ENCODE measurements around the gene RIMBP2.

The RIMBP2 gene

GRCh38 chr12:130672089-130672820 lies 43.8 kb downstream of the RIMBP2 start:
- no peaks in the 10 kb centered on the region for H3K4me1 ChIP-seq (ENCODE audit: insufficient read depth, low read length)
- no peak overlapping the region for H3K4me3 ChIP-seq (ENCODE audit: low read depth in 1 of 2, low read length in 2 of 2)
- no peak overlapping the region for H3K27ac ChIP-seq (ENCODE audit: low read depth, low read length)
- H3K9ac ChIP-seq (ENCODE audit: low read length): no peak overlapping the region
- no peaks in the 10 kb centered on the region for H3K27me3 ChIP-seq (ENCODE audit: control insufficient read depth in 1 of 2, insufficient read depth in 2 of 2, low read length in 2 of 2)
- no peaks in the 10 kb centered on the region for H3K36me3 ChIP-seq (ENCODE audit: insufficient read depth, low read length)
- H3K9me3 ChIP-seq (ENCODE audit: low read length): no peaks in the 10 kb centered on the region

- Histone ChIP-seq H3K36me3 (ENCODE audit: insufficient read depth, low read length) (no peaks in the 10 kb centered on the region), H3K9ac (ENCODE audit: low read length) (no peak overlapping the region), H3K9me3 (ENCODE audit: low read length) (no peaks in the 10 kb centered on the region), H3K4me1 (ENCODE audit: insufficient read depth, low read length) (no peaks in the 10 kb centered on the region), H3K27ac (ENCODE audit: low read depth, low read length) (no peak overlapping the region), H3K4me3 (ENCODE audit: low read depth in 1 of 2, low read length in 2 of 2) (no peak overlapping the region), H3K27me3 (ENCODE audit: control insufficient read depth in 1 of 2, insufficient read depth in 2 of 2, low read length in 2 of 2) (no peaks in the 10 kb centered on the region)
These were observed 44.5 kb downstream of the RIMBP2 start for GRCh38 chr12:130671556-130671955.

DNA sequence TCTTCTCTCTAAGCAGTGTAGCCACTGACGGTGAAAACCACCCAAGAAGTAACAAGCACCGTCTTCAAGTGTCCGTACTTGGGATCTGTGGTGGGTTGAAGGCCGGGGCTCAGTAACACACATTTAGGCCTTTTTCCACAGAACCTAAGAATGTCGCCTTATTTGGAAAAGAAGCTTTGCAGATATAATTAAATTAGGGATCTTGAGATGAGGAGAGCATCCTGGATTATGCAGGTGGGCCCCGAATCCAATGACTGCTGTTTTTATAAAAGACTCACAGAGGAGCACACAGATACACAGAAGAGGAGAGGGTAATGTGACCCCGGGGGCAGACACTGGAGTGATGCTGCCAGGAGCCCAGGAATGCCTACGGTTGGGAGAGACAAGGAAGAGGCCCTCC lies 46.3 kb downstream of the RIMBP2 start:
- no peaks in the 10 kb centered on the region for H3K9me3 ChIP-seq (ENCODE audit: low read length)
- no peaks in the 10 kb centered on the region for H3K36me3 ChIP-seq (ENCODE audit: insufficient read depth, low read length)
- H3K4me1 ChIP-seq (ENCODE audit: insufficient read depth, low read length): no peaks in the 10 kb centered on the region
- no peak overlapping the region for H3K4me3 ChIP-seq (ENCODE audit: low read depth in 1 of 2, low read length in 2 of 2)
- no peak overlapping the region for H3K27ac ChIP-seq (ENCODE audit: low read depth, low read length)
- H3K27me3 ChIP-seq (ENCODE audit: control insufficient read depth in 1 of 2, insufficient read depth in 2 of 2, low read length in 2 of 2): no peaks in the 10 kb centered on the region
- no peak overlapping the region for H3K9ac ChIP-seq (ENCODE audit: low read length)

- no peaks in the 10 kb centered on the region for H3K9me3 ChIP-seq (ENCODE audit: low read length)
- no peak overlapping the region for H3K27ac ChIP-seq (ENCODE audit: low read depth, low read length)
- no peaks in the 10 kb centered on the region for H3K27me3 ChIP-seq (ENCODE audit: control insufficient read depth in 1 of 2, insufficient read depth in 2 of 2, low read length in 2 of 2)
- H3K4me3 ChIP-seq (ENCODE audit: low read depth in 1 of 2, low read length in 2 of 2): no peak overlapping the region
- no peaks in the 10 kb centered on the region for H3K36me3 ChIP-seq (ENCODE audit: insufficient read depth, low read length)
- H3K4me1 ChIP-seq (ENCODE audit: insufficient read depth, low read length): no peaks in the 10 kb centered on the region
- no peak overlapping the region for H3K9ac ChIP-seq (ENCODE audit: low read length)
These were observed 46.9 kb downstream of the RIMBP2 start for GRCh38 chr12:130669205-130669557.

GRCh38 chr12:130668286-130669204 lies 47.6 kb downstream of the RIMBP2 start:
- Histone ChIP-seq H3K4me1 (ENCODE audit: insufficient read depth, low read length) (no peaks in the 10 kb centered on the region), H3K9me3 (ENCODE audit: low read length) (no peaks in the 10 kb centered on the region), H3K4me3 (ENCODE audit: low read depth in 1 of 2, low read length in 2 of 2) (no peak overlapping the region), H3K36me3 (ENCODE audit: insufficient read depth, low read length) (no peaks in the 10 kb centered on the region), H3K27me3 (ENCODE audit: control insufficient read depth in 1 of 2, insufficient read depth in 2 of 2, low read length in 2 of 2) (no peaks in the 10 kb centered on the region), H3K27ac (ENCODE audit: low read depth, low read length) (no peak overlapping the region), H3K9ac (ENCODE audit: low read length) (no peak overlapping the region)

- Histone ChIP-seq H3K4me1 (ENCODE audit: insufficient read depth, low read length) (no peaks in the 10 kb centered on the region), H3K9ac (ENCODE audit: low read length) (no peak overlapping the region), H3K27me3 (ENCODE audit: control insufficient read depth in 1 of 2, insufficient read depth in 2 of 2, low read length in 2 of 2) (no peaks in the 10 kb centered on the region), H3K36me3 (ENCODE audit: insufficient read depth, low read length) (no peaks in the 10 kb centered on the region), H3K4me3 (ENCODE audit: low read depth in 1 of 2, low read length in 2 of 2) (no peak overlapping the region), H3K27ac (ENCODE audit: low read depth, low read length) (no peak overlapping the region), H3K9me3 (ENCODE audit: low read length) (no peaks in the 10 kb centered on the region)
These were observed 48.6 kb downstream of the RIMBP2 start for GRCh38 chr12:130667421-130667960.

DNA sequence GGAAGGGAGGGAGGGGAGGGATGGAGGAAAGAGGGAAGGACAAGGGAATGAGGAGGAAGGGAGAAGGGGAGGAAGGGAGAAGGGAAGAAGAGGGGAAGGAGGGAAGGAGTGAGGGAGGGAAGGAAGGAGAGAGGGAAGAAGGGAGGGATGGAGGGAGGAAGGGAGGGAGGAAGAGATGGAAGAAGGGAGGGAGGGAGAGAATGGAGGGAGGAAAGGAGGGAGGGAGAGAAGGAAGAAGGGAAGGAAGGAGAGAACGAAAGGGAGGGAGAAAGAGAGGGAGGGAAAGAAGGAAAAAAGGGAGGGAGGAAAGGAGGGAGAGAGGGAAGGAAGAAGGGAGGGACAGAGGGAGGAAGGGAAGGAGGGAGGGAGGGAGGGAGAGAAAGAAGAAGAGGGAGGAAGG lies 49.5 kb downstream of the RIMBP2 start:
- no peak overlapping the region for H3K4me3 ChIP-seq (ENCODE audit: low read depth in 1 of 2, low read length in 2 of 2)
- no peaks in the 10 kb centered on the region for H3K27me3 ChIP-seq (ENCODE audit: control insufficient read depth in 1 of 2, insufficient read depth in 2 of 2, low read length in 2 of 2)
- H3K9ac ChIP-seq (ENCODE audit: low read length): no peak overlapping the region

GRCh38 chr12:130665753-130666152 lies 50.3 kb downstream of the RIMBP2 start:
- Histone ChIP-seq H3K27ac (ENCODE audit: low read depth, low read length) (no peak overlapping the region), H3K27me3 (ENCODE audit: control insufficient read depth in 1 of 2, insufficient read depth in 2 of 2, low read length in 2 of 2) (no peaks in the 10 kb centered on the region), H3K9ac (ENCODE audit: low read length) (no peak overlapping the region), H3K4me1 (ENCODE audit: insufficient read depth, low read length) (no peaks in the 10 kb centered on the region), H3K4me3 (ENCODE audit: low read depth in 1 of 2, low read length in 2 of 2) (no peak overlapping the region), H3K9me3 (ENCODE audit: low read length) (no peaks in the 10 kb centered on the region), H3K36me3 (ENCODE audit: insufficient read depth, low read length) (no peaks in the 10 kb centered on the region)

More for the DNA sequence above, 49.5 kb downstream of the RIMBP2 start:
- H3K4me1 ChIP-seq (ENCODE audit: insufficient read depth, low read length): no peaks in the 10 kb centered on the region
- H3K9me3 ChIP-seq (ENCODE audit: low read length): no peaks in the 10 kb centered on the region
- H3K36me3 ChIP-seq (ENCODE audit: insufficient read depth, low read length): no peaks in the 10 kb centered on the region
- H3K27ac ChIP-seq (ENCODE audit: low read depth, low read length): no peak overlapping the region

DNA sequence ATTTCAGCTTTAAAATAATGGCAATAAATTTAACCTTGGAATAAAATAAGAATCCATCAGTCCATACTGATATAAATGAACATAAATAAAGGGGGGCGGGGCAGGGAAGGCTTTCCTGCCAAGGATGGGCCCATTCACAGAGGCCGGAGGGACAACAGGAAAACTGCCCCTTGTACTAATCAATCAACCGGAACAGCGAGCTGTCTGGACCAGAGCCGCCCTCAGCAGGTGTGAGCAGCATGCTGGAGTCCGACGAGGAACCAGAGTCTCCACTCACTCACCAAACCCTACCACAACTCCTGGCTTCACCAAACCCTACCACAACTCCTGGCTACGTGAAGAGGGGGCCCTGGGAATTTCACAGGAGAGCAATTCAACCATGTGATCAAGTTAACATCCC lies 51.3 kb downstream of the RIMBP2 start:
- no peaks in the 10 kb centered on the region for H3K4me1 ChIP-seq (ENCODE audit: insufficient read depth, low read length)
- H3K27ac ChIP-seq (ENCODE audit: low read depth, low read length): no peak overlapping the region
- H3K27me3 ChIP-seq (ENCODE audit: control insufficient read depth in 1 of 2, insufficient read depth in 2 of 2, low read length in 2 of 2): no peaks in the 10 kb centered on the region
- no peaks in the 10 kb centered on the region for H3K9me3 ChIP-seq (ENCODE audit: low read length)
- no peaks in the 10 kb centered on the region for H3K36me3 ChIP-seq (ENCODE audit: insufficient read depth, low read length)
- no peak overlapping the region for H3K9ac ChIP-seq (ENCODE audit: low read length)
- H3K4me3 ChIP-seq (ENCODE audit: low read depth in 1 of 2, low read length in 2 of 2): no peak overlapping the region

- no peaks in the 10 kb centered on the region for H3K36me3 ChIP-seq (ENCODE audit: insufficient read depth, low read length)
- H3K9me3 ChIP-seq (ENCODE audit: low read length): no peaks in the 10 kb centered on the region
- H3K27me3 ChIP-seq (ENCODE audit: control insufficient read depth in 1 of 2, insufficient read depth in 2 of 2, low read length in 2 of 2): no peaks in the 10 kb centered on the region
- no peaks in the 10 kb centered on the region for H3K4me1 ChIP-seq (ENCODE audit: insufficient read depth, low read length)
- no peak overlapping the region for H3K27ac ChIP-seq (ENCODE audit: low read depth, low read length)
- no peak overlapping the region for H3K9ac ChIP-seq (ENCODE audit: low read length)
- H3K4me3 ChIP-seq (ENCODE audit: low read depth in 1 of 2, low read length in 2 of 2): no peak overlapping the region
These were observed 51.8 kb downstream of the RIMBP2 start for GRCh38 chr12:130664252-130664651.

DNA sequence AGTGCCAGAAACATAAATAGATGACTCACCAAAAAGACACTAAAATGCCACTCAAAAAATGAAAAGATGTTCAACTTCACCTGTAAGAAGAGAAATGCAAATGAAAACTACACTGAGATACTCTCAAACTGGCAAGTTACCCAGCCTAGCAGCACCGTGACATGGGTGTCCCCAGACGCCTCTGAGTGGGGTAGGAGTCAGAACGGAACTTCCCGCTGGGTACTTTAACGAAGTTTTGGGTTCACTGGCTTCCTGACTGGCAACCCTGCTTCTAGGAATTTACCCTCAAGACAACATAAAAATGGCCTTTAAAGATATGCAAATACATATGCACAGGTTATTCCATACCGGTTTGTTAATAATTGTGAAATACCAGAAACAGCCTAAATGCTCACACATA lies 52.6 kb downstream of the RIMBP2 start:
- Histone ChIP-seq H3K9me3 (ENCODE audit: low read length) (no peaks in the 10 kb centered on the region), H3K27me3 (ENCODE audit: control insufficient read depth in 1 of 2, insufficient read depth in 2 of 2, low read length in 2 of 2) (no peaks in the 10 kb centered on the region), H3K36me3 (ENCODE audit: insufficient read depth, low read length) (no peaks in the 10 kb centered on the region)

More for the DNA sequence above, 52.6 kb downstream of the RIMBP2 start:
- Histone ChIP-seq H3K4me1 (ENCODE audit: insufficient read depth, low read length) (no peaks in the 10 kb centered on the region), H3K9ac (ENCODE audit: low read length) (no peak overlapping the region), H3K27ac (ENCODE audit: low read depth, low read length) (no peak overlapping the region), H3K4me3 (ENCODE audit: low read depth in 1 of 2, low read length in 2 of 2) (no peak overlapping the region)

All from muscle layer of colon (tissue), 2 donors.